ENCODE results near the gene HSD17B11. TPM values are rescaled to one million over a fixed set of nuclear protein-coding genes. Genes with fewer than 3 reads are reported as not detected.
A peak's percentile ranks its signal among the peaks of the same experiment; 100 is the strongest.
"Not testable (repeated sequence)": the region's sequence is repeated elsewhere in the genome, so short reads cannot be mapped to it uniquely, and the experiment has no call there.

The HSD17B11 gene
- total RNA-seq, 3 donors from 2014 or later = 142 to 252 (median 250) TPM

DNA sequence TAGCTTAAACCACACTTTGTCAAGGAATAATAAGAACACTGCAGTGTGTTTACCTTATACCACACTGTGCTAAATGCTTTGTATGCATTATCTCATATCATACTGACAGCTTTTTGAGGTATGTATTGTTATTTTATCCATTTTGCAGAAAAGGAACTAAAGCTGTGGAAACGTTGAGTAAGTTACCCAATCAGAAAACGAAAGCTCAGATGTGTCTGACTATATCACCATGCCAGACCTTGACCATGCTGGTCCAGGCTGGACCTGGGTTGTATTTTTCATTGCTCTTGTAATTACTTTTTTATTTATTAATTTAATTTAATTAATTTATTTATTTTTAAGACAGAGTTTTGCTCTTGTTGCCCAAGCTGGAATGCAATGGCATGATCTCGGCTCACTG lies 2.1 kb downstream of the HSD17B11 start:
- peak overlapping the region; percentile 58 for H3K4me3 ChIP-seq
- peaks cover 3% of the 10 kb centered on the region for H3K36me3 ChIP-seq (ENCODE audit: low read depth)
- peaks cover 10% of the 10 kb centered on the region for H3K4me1 ChIP-seq (ENCODE audit: low read depth)
- intact Hi-C loops (cut with DNase I, micrococcal nuclease) = no loop called here
- H3K9me3 ChIP-seq = no peaks in the 10 kb centered on the region
- DNase-seq (no peak), ATAC-seq (no peak)
- TF ChIP-seq, protein P1, sequence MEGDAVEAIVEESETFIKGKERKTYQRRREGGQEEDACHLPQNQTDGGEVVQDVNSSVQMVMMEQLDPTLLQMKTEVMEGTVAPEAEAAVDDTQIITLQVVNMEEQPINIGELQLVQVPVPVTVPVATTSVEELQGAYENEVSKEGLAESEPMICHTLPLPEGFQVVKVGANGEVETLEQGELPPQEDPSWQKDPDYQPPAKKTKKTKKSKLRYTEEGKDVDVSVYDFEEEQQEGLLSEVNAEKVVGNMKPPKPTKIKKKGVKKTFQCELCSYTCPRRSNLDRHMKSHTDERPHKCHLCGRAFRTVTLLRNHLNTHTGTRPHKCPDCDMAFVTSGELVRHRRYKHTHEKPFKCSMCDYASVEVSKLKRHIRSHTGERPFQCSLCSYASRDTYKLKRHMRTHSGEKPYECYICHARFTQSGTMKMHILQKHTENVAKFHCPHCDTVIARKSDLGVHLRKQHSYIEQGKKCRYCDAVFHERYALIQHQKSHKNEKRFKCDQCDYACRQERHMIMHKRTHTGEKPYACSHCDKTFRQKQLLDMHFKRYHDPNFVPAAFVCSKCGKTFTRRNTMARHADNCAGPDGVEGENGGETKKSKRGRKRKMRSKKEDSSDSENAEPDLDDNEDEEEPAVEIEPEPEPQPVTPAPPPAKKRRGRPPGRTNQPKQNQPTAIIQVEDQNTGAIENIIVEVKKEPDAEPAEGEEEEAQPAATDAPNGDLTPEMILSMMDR (IDR thresholded peaks at IDR 0.05) = no peak

DNA sequence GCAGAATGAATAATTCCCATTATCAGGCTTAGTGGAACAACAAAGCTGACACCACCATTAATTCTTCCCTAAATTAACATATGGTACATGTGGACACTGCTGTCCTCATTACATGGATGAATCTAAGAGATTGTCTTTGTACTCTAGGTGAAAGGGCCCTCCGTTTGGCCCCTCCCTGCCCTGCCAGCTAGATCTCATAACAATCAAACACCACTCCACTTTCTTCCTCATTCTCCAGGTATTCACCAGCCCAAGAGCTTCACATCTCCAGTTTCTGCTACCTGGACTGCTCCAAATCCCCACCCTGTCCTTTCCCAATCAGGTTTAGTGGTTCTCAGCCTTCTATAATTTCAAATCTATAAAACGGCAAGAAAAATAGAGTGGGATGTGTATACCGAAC lies 3.8 kb downstream of the HSD17B11 start:
- DNase-seq (peak in 2 of 3 donors; percentile 67 to 79), ATAC-seq (peak; percentile 70)
- intact Hi-C loops (cut with DNase I, micrococcal nuclease) = no loop called here
- peaks cover 3% of the 10 kb centered on the region for H3K36me3 ChIP-seq (ENCODE audit: low read depth)
- no peaks in the 10 kb centered on the region for H3K9me3 ChIP-seq
- no peak overlapping the region for H3K4me3 ChIP-seq
- peaks cover 18% of the 10 kb centered on the region for H3K4me1 ChIP-seq (ENCODE audit: low read depth)
- TF ChIP-seq, protein P1 (IDR thresholded peaks at IDR 0.05) = no peak

- DNase-seq; H3K36me3 ChIP-seq (ENCODE audit: low read depth); ATAC-seq; intact Hi-C loops (cut with DNase I, micrococcal nuclease); H3K9me3 ChIP-seq; H3K4me3 ChIP-seq: not testable (repeated sequence)
- H3K4me1 ChIP-seq (ENCODE audit: low read depth) = peaks cover 12% of the 10 kb centered on the region
Measured at GRCh38 chr4:87384466-87385132, 6.4 kb downstream of the HSD17B11 start.

- DNase-seq (no peak), ATAC-seq (no peak)
- H3K9me3 ChIP-seq = no peaks in the 10 kb centered on the region
- TF ChIP-seq, protein P1 (IDR thresholded peaks at IDR 0.05) = no peak
- H3K4me3 ChIP-seq = no peak overlapping the region
- H3K36me3 ChIP-seq (ENCODE audit: low read depth) = no peaks in the 10 kb centered on the region
- peaks cover 12% of the 10 kb centered on the region for H3K4me1 ChIP-seq (ENCODE audit: low read depth)
- intact Hi-C loops (cut with DNase I, micrococcal nuclease) = no loop called here
Measured at GRCh38 chr4:87382931-87383330, 8.1 kb downstream of the HSD17B11 start.

GRCh38 chr4:87382116-87382515 lies 8.9 kb downstream of the HSD17B11 start:
- intact Hi-C loops (cut with DNase I, micrococcal nuclease) = no loop called here
- Histone ChIP-seq H3K4me3 (no peak overlapping the region), H3K36me3 (ENCODE audit: low read depth) (no peaks in the 10 kb centered on the region), H3K4me1 (ENCODE audit: low read depth) (peaks cover 12% of the 10 kb centered on the region), H3K9me3 (no peaks in the 10 kb centered on the region)
- TF ChIP-seq, protein P1 (IDR thresholded peaks at IDR 0.05) = no peak
- DNase-seq (no peak), ATAC-seq (no peak)

GRCh38 chr4:87377816-87378215 lies 13.2 kb downstream of the HSD17B11 start:
- Histone ChIP-seq H3K4me3 (no peak overlapping the region), H3K4me1 (ENCODE audit: low read depth) (peaks cover 7% of the 10 kb centered on the region), H3K36me3 (ENCODE audit: low read depth) (no peaks in the 10 kb centered on the region), H3K9me3 (no peaks in the 10 kb centered on the region)
- DNase-seq (no peak), ATAC-seq (no peak)
- TF ChIP-seq, protein P1 (IDR thresholded peaks at IDR 0.05) = no peak
- intact Hi-C loops (cut with DNase I, micrococcal nuclease) = loop anchor here (5.0 kb wide), 1 partner anchor 89 kb away; no protein-coding TSS in a partner anchor
